IMR-90 (cell line): ENCODE data around the gene DICER1.

Experiments used
- CEBPB ChIP-seq: IDR thresholded peaks from 2 replicates; pipeline ENCODE4 v1.6.1; 2012; ENCODE audit warnings: low read depth, low read length, improper control_type of control experiment
- CTCF ChIP-seq: conservative IDR thresholded peaks from 2 replicates; pipeline ENCODE4 v1.5.1; 2012; ENCODE audit warnings: mild to moderate bottlenecking, low read depth, low read length, improper control_type of control experiment
- POLR2A ChIP-seq: IDR thresholded peaks from 2 replicates; pipeline ENCODE4 v1.6.1; 2012; ENCODE audit warnings: mild to moderate bottlenecking, low read depth, low read length
- RAD21 ChIP-seq: IDR thresholded peaks from 2 replicates; pipeline ENCODE4 v1.6.1; 2012; ENCODE audit warnings: low read length, improper control_type of control experiment
- TF ChIP-seq, protein P1 (sequence below): fragments of 150-350 bp; IDR thresholded peaks from 2 replicates; pipeline ENCODE4 v1.6.1; 2016; ENCODE audit warnings: low read depth, mild to moderate bottlenecking, low read length, moderate library complexity, borderline replicate concordance

- TF ChIP-seq RAD21 (no peak), CEBPB (no peak), CTCF (no peak), POLR2A (no peak)
- TF ChIP-seq, protein P1, sequence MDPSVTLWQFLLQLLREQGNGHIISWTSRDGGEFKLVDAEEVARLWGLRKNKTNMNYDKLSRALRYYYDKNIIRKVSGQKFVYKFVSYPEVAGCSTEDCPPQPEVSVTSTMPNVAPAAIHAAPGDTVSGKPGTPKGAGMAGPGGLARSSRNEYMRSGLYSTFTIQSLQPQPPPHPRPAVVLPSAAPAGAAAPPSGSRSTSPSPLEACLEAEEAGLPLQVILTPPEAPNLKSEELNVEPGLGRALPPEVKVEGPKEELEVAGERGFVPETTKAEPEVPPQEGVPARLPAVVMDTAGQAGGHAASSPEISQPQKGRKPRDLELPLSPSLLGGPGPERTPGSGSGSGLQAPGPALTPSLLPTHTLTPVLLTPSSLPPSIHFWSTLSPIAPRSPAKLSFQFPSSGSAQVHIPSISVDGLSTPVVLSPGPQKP, result no peak
These were observed 7.2 kb upstream of the DICER1 start for GRCh38 chr14:95164506-95164905.
